HL-60/S4 treated with phorbol 12-myristate 13-acetate at 8.2 ng/mL for 4 days and 3 days (cell line): ENCODE measurements around the gene TRIM3.

Experiments used
- in situ Hi-C: fragments of 300-500 bp; cut with MboI; formaldehyde crosslinking; loops from 2 replicates; pipeline ENCODE4 v1.15.0; 2022; ENCODE audit warnings: low sequenced_read_pairs

TRIM3 gene

DNA sequence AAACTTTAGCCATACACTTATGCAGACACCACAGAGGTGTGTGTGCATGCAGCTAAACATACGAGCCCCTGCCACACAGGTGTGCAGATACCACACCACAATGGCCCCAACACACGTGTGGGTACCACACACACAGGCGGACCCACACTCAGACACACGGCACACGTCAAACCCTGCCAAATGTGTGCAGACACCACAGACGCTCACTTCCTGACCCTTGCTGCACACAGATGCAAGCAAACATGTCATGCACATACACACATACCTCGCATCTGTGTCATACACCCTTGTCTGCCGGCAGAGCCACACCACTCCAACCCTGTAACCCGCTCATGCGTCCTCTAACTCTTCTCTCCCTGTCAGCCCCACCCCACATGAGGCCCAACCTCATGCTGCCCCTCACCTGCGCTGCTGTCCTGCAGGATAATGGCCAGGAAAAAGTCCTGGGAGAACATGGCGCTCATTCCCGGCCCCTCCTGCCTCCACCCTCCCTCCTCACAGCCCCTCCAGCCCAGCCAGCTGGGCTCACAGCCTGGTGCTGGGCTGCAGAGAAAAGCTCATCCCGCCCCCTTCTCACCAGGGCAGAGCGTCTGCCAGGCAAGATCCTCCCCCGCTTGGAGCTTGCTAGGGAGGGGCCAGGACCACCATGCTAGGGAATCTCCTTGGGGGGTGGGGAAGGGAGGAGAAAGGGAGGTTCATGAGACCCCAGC lies 69.2 kb downstream of the TRIM3 start:
- in situ Hi-C loops, result no loop called here

DNA sequence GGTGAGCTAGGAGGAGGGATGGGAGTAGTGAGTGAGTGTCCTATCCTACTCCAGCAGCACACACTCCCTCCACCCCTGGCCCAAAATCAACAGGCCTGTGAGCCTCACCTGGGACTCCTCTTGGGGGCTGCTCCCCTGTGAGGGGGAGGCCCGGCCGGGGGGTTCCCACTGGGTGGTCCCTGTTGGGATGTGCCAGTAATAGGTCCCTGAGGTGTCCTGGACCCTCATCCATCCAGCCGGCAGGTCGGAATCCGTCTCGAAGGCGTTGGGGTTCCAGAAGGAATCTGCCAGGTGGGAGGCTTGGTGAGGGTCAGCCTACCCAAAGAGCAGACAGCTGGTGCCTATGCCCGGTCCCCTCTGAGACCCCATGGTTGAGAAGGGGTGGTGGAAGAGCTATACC lies 70.2 kb downstream of the TRIM3 start:
- in situ Hi-C loops, result no loop called here

DNA sequence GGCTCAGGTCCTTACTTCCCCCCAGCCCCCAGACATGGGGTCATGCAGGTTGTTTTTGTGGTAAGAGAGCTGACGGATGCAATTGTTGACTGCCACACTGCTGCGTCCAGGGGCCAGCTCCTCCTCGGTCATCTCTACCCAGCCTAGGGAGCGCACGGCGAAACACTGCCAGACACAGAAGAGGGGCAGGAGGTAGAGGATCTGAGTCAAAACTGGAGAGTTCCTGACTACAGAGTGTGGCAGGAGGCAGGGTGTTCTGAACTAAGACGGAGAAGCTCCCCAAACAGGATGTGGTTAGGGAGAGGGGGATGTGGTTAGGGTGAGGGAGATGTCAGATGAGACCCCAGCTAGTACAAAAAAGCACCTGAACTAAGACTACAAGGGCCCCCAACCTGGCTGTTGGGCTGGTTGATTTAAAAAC lies 71.2 kb downstream of the TRIM3 start:
- in situ Hi-C loops, result no loop called here

DNA sequence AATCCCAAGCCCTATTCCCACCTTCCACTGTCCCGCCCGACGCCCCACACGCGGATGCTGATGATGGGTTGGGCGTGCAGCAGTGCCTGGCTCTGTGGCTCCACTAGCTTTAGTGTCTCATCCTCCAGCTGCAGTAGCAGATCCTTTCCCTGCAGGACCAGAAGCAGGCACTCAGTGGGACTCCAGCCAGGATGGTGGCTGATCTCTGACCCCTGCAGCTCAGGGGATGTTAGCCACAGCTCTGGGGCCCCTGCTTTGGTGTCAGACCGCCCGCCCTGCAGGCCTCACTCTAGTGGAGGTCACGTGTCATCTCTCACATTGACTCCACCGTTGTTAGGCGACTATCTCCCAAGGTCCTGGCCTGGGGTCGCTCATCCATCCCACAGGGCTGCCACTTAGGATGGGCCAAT lies 71.7 kb downstream of the TRIM3 start:
- in situ Hi-C loops, result no loop called here

DNA sequence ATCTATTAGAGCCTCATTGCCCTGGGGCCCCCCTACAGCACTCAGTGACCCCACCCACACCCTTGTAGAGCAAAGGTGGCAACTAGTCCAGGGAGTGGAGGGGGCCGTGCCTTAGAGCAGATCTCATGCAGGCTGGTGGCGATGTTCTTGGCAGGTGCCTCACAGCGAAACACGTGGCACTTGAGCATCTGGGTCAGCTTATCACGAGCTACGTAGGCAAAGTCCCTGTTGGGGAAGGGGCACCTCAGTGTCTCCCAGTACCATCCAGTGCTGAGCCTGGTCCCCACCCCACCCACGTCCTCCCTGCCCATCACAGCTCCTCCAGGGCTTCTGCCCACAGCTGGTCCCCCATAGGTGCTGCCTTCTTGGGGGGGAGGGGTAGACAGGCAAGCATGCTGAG lies 72.3 kb downstream of the TRIM3 start:
- in situ Hi-C loops, result no loop called here

DNA sequence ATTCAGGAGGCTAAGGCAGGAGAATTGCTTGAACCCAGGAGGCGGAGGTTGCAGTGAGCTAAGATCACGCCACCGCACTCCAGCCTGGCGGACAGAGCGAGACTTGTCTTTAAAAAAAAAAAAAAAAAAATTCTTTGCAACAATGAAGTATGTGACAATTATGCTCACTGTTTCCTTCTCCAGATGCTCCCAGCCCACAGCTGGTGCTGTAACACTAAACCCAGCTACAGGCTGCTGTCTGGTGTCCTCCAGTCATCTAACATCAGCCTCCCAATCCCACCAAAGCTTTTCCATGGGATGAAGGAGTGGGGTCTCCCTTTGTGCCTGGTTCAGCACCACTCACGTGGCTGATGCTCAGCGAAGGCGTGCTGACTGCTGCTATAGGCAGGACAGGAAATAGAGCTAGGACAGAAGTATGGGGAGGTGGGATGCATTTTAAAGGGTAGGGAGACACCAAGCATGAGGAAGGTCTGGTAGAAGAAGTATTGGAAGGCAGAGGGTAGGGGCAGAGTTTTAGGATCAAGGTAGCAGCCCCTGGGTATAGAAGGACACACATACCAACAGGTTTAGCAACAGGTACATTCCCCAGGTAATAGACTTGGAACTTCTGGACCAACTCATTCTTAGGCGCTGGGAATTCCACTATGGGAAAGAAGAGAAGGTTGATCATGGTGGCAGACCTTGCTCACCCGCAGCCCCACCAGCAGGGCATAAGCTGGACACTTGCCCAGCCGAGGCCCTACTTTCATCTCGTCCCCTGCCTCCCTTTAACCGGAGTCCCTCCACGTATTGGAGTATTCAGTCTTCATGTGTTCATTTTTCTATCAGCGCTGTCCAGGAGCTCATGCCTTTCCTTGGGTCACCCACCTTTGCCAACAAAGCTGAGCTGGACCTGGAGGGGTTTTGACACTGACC lies 73.1 kb downstream of the TRIM3 start:
- in situ Hi-C loops, result no loop called here
